HL-60 (cell line): Measurements from ENCODE around the gene TMEM89.

Experiments
- DNase-seq, 2 experiments: peaks; one replicate each; pipeline ENCODE4 v3.0.0-alpha.2; 2010 to 2020; ENCODE audit warnings: low read depth in 1 of 2, low spot score in 1 of 2
- H3K27ac ChIP-seq: fragments of 250-450 bp; sonication (Bioruptor Pico); replicated peaks from 2 replicates; pipeline ENCODE4 v1.5.1; 2020; ENCODE audit warnings: mild to moderate bottlenecking, moderate library complexity
- H3K27me3 ChIP-seq: fragments of 250-450 bp; sonication (Bioruptor Pico); 2 replicates; pipeline ENCODE4 v1.5.1; 2021; ENCODE audit warnings: mild to moderate bottlenecking, moderate library complexity; ENCODE audit not compliant: insufficient read depth, poor library complexity, severe bottlenecking
- H3K4me3 ChIP-seq: replicated peaks from 2 replicates; pipeline ENCODE4 v1.5.1; 2011; ENCODE audit warnings: mild to moderate bottlenecking, control low read depth, low read length; ENCODE audit not compliant: insufficient read depth
- CTCF ChIP-seq: IDR thresholded peaks from one replicate; pipeline ENCODE4 v1.5.1; 2011; ENCODE audit warnings: low read length, control low read depth, inconsistent platforms; ENCODE audit not compliant: insufficient read depth
- GABPA ChIP-seq: IDR thresholded peaks from 2 replicates; pipeline ENCODE4 v1.6.1; 2012; ENCODE audit warnings: low read depth
- POLR2AphosphoS5 ChIP-seq: IDR thresholded peaks from 2 replicates; pipeline ENCODE4 v1.6.1; 2012; ENCODE audit warnings: low read depth
- SPI1 ChIP-seq: IDR thresholded peaks from 2 replicates; pipeline ENCODE4 v1.6.1; 2012; ENCODE audit warnings: low read depth, mild to moderate bottlenecking, borderline replicate concordance
- TF ChIP-seq, protein P1 (sequence below): IDR thresholded peaks from 2 replicates; pipeline ENCODE4 v1.6.1; 2012; ENCODE audit warnings: low read depth; ENCODE audit not compliant: insufficient replicate concordance

Gene TMEM89

DNA sequence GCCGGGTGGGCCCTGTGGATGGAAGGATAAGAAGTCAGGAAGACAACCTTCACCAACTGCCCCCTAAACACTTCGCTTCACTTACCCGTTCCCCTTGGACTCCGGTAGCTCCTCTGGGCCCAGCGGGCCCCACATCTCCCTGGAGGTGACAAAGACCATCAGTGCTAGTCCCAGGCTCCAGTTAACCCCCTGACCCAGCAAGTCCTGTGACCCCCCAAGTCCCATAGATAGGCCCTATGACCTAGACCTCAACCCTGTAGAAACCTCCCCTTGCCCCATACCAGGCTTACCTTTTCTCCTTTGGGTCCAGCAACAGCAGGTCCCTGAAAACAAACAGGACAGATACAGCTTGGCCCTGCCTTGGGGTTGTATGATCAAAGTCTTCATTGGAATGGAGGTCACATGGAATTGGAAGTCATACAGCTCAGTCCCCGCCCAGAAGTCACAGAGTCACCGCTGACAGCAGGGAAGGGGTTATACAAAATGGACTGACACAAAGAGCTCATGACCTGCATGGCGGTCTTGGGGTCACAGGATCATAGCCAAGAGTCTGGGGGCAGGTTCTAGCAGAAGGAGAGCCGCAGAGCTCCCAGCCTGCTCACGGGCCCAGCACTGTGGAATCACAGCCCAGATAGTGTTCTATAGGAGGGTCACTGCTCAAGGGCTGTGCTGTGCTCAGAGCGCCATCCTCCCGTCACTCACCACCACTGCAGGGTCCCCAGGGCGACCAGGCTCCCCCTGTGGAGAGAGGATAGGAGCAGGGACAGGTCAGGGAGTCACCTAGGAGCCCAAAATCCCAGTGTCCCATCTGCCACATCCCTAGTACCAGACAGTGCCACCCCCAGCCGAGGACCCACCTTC lies 39.7 kb downstream of the TMEM89 start:
- no peak overlapping the region for H3K27ac ChIP-seq
- no peak overlapping the region for H3K4me3 ChIP-seq
- TF ChIP-seq GABPA (no peak), SPI1 (no peak)
- no peaks in the 10 kb centered on the region for H3K27me3 ChIP-seq
- no peak for DNase-seq

- no peak for DNase-seq
- no peak for TF ChIP-seq CTCF
- TF ChIP-seq GABPA: no peak
- TF ChIP-seq, protein P1, sequence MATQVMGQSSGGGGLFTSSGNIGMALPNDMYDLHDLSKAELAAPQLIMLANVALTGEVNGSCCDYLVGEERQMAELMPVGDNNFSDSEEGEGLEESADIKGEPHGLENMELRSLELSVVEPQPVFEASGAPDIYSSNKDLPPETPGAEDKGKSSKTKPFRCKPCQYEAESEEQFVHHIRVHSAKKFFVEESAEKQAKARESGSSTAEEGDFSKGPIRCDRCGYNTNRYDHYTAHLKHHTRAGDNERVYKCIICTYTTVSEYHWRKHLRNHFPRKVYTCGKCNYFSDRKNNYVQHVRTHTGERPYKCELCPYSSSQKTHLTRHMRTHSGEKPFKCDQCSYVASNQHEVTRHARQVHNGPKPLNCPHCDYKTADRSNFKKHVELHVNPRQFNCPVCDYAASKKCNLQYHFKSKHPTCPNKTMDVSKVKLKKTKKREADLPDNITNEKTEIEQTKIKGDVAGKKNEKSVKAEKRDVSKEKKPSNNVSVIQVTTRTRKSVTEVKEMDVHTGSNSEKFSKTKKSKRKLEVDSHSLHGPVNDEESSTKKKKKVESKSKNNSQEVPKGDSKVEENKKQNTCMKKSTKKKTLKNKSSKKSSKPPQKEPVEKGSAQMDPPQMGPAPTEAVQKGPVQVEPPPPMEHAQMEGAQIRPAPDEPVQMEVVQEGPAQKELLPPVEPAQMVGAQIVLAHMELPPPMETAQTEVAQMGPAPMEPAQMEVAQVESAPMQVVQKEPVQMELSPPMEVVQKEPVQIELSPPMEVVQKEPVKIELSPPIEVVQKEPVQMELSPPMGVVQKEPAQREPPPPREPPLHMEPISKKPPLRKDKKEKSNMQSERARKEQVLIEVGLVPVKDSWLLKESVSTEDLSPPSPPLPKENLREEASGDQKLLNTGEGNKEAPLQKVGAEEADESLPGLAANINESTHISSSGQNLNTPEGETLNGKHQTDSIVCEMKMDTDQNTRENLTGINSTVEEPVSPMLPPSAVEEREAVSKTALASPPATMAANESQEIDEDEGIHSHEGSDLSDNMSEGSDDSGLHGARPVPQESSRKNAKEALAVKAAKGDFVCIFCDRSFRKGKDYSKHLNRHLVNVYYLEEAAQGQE: no peak
Measured at GRCh38 chr3:48576647-48577046, 44.9 kb downstream of the TMEM89 start.

DNA sequence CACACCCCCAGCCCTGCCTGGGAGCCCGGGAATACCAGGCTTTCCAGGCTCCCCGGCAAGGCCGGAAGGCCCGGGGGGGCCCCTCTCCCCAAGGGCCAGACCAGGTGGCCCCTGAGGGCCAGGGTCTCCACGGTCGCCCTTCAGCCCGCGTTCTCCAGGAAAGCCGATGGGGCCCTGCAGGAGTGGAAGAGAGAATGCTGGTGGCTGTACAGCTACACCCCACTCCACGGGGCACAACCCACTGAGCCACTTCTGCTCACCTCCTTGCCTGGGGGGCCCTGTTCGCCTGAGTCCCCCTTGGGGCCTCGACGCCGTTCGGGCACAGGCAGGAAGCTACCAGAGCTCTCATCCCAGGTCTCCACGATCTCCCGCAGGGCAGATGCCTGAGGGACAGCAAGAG lies 46.2 kb downstream of the TMEM89 start:
- TF ChIP-seq POLR2AphosphoS5 (no peak), GABPA (no peak), SPI1 (no peak), CTCF (no peak)
- TF ChIP-seq, protein P1: no peak
- no peak overlapping the region for H3K27ac ChIP-seq
- H3K4me3 ChIP-seq: no peak overlapping the region
- DNase-seq: no peak
- H3K27me3 ChIP-seq: no peaks in the 10 kb centered on the region

More at GRCh38 chr3:48576647-48577046, 44.9 kb downstream of the TMEM89 start:
- Histone ChIP-seq H3K27me3 (no peaks in the 10 kb centered on the region), H3K27ac (no peak overlapping the region), H3K4me3 (no peak overlapping the region)

GRCh38 chr3:48573973-48574585 lies 47.5 kb downstream of the TMEM89 start:
- no peak for DNase-seq
- TF ChIP-seq POLR2AphosphoS5 (no peak), SPI1 (no peak), CTCF (no peak), GABPA (no peak)
- TF ChIP-seq, protein P1: no peak

More at GRCh38 chr3:48573973-48574585, 47.5 kb downstream of the TMEM89 start:
- Histone ChIP-seq H3K4me3 (no peak overlapping the region), H3K27me3 (no peaks in the 10 kb centered on the region), H3K27ac (no peak overlapping the region)
